K562 (cell line): ENCODE measurements around the gene RNF186.

ENCODE experiments used
- CBFB ChIP-seq: sonication (generic); formaldehyde crosslinking; IDR thresholded peaks from 2 replicates; pipeline ENCODE4 v1.4.0; 2020; ENCODE audit warnings: mild to moderate bottlenecking, missing genetic modification reagents
- ELF4 ChIP-seq: fragments of 450-650 bp; formaldehyde crosslinking; IDR thresholded peaks from 2 replicates; pipeline ENCODE4 v1.4.0; 2022; ENCODE audit warnings: missing genetic modification characterization
- KLF10 ChIP-seq: fragments of 250-450 bp; sonication (Bioruptor Pico); IDR thresholded peaks from 2 replicates; pipeline ENCODE4 v1.6.1; 2021; ENCODE audit warnings: matching md5 sums
- RFX1 ChIP-seq: fragments of 450-650 bp; IDR thresholded peaks from 2 replicates; pipeline ENCODE4 v1.6.1; 2016; ENCODE audit warnings: mild to moderate bottlenecking, moderate library complexity
- TF ChIP-seq, protein P1 (sequence below): sonication (generic); formaldehyde crosslinking; IDR thresholded peaks from 2 replicates; pipeline ENCODE4 v1.8.0; 2022; ENCODE audit warnings: mild to moderate bottlenecking, missing genetic modification reagents

GRCh38 chr1:19862944-19863343 lies 47.9 kb upstream of the RNF186 start:
- no peak for TF ChIP-seq RFX1
- TF ChIP-seq KLF10 (CRISPR knock-in tag): no peak
- no peak for TF ChIP-seq CBFB (CRISPR knock-in tag)
- no peak for TF ChIP-seq ELF4
- TF ChIP-seq, protein P1, sequence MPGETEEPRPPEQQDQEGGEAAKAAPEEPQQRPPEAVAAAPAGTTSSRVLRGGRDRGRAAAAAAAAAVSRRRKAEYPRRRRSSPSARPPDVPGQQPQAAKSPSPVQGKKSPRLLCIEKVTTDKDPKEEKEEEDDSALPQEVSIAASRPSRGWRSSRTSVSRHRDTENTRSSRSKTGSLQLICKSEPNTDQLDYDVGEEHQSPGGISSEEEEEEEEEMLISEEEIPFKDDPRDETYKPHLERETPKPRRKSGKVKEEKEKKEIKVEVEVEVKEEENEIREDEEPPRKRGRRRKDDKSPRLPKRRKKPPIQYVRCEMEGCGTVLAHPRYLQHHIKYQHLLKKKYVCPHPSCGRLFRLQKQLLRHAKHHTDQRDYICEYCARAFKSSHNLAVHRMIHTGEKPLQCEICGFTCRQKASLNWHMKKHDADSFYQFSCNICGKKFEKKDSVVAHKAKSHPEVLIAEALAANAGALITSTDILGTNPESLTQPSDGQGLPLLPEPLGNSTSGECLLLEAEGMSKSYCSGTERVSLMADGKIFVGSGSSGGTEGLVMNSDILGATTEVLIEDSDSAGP (CRISPR knock-in tag): no peak
